SU-DHL-6 (cell line): ENCODE data around the gene PCBP1.

Experiments used
- H2AFZ ChIP-seq: fragments of 200-600 bp; sonication (generic); 2 replicates; pipeline ENCODE4 v1.6.1; 2014; ENCODE audit warnings: low read depth, mild to moderate bottlenecking, moderate library complexity, mixed read lengths, antibody characterized with exemption, low read length; ENCODE audit not compliant: severe bottlenecking
- H3F3A ChIP-seq: fragments of 200-600 bp; shearing (Covaris generic); 2 replicates; pipeline ENCODE4 v1.6.0; 2016; ENCODE audit warnings: antibody characterized with exemption, mild to moderate bottlenecking; ENCODE audit not compliant: insufficient read depth
- H3K27ac ChIP-seq: fragments of 200-600 bp; sonication (generic); 2 replicates; pipeline ENCODE4 v1.5.1; 2016; ENCODE audit warnings: low read depth, mild to moderate bottlenecking, low read length, moderate library complexity, mixed read lengths
- H3K27me3 ChIP-seq: fragments of 200-600 bp; sonication (generic), shearing (Covaris generic); 2 replicates; pipeline ENCODE4 v1.6.0; 2014; ENCODE audit warnings: mild to moderate bottlenecking, low read length
- H3K36me3 ChIP-seq: fragments of 200-600 bp; sonication (generic); 2 replicates; pipeline ENCODE4 v1.6.1; 2014; ENCODE audit warnings: mild to moderate bottlenecking, low read length, mixed read lengths
- H3K4me2 ChIP-seq: fragments of 300-600, 200-600 bp; shearing (Covaris generic), sonication (generic); 2 replicates; pipeline ENCODE4 v1.6.0; 2014; ENCODE audit warnings: low read length, low read depth, mild to moderate bottlenecking; ENCODE audit not compliant: poor library complexity, severe bottlenecking
- H3K4me3 ChIP-seq: fragments of 200-600 bp; sonication (generic); 2 replicates; pipeline ENCODE4 v1.5.1; 2014; ENCODE audit warnings: antibody characterized with exemption, low read length, mild to moderate bottlenecking, mixed read lengths; ENCODE audit not compliant: insufficient read depth, poor library complexity, severe bottlenecking
- H3K79me2 ChIP-seq: fragments of 200-600 bp; sonication (generic); 2 replicates; pipeline ENCODE4 v1.6.1; 2014; ENCODE audit warnings: mild to moderate bottlenecking, low read length, moderate library complexity; ENCODE audit not compliant: insufficient read depth
- H3K9ac ChIP-seq: fragments of 200-600 bp; sonication (generic); 2 replicates; pipeline ENCODE4 v1.7.0; 2014; ENCODE audit warnings: mild to moderate bottlenecking, low read length
- H3K9me2 ChIP-seq: fragments of 200-600 bp; sonication (generic); replicated peaks from 2 replicates; pipeline ENCODE4 v1.6.1; 2014; ENCODE audit warnings: low read length; ENCODE audit not compliant: insufficient read depth
- H3K9me3 ChIP-seq: fragments of 200-600 bp; sonication (generic); 2 replicates; pipeline ENCODE4 v1.6.1; 2014; ENCODE audit warnings: low read length, mixed read lengths; ENCODE audit not compliant: insufficient read depth
- H4K20me1 ChIP-seq: fragments of 200-600 bp; sonication (generic); 2 replicates; pipeline ENCODE4 v1.6.1; 2014; ENCODE audit warnings: low read depth, mild to moderate bottlenecking, antibody characterized with exemption, low read length, moderate library complexity, mixed read lengths
- EZH2phosphoT487 ChIP-seq: fragments of 200-600 bp; sonication (generic), shearing (Covaris generic); conservative IDR thresholded peaks from 2 replicates; pipeline ENCODE4 v1.6.1; 2018; ENCODE audit warnings: mild to moderate bottlenecking, antibody characterized with exemption, low read length, moderate library complexity, mixed read lengths
- TF ChIP-seq, protein P1 (sequence below): fragments of 200-600 bp; sonication (generic); IDR thresholded peaks from one replicate; pipeline ENCODE4 v1.5.1; 2017; ENCODE audit warnings: antibody characterized with exemption, mild to moderate bottlenecking, low read length, moderate library complexity; ENCODE audit not compliant: insufficient read depth, poor library complexity, severe bottlenecking

Gene PCBP1

GRCh38 chr2:70042246-70042645 is 45.0 kb upstream of the PCBP1 start:
- no peaks in the 10 kb centered on the region for H3K36me3 ChIP-seq
- no peaks in the 10 kb centered on the region for H3K27me3 ChIP-seq
- H3K4me2 ChIP-seq: no peak overlapping the region
- no peaks in the 10 kb centered on the region for H3K79me2 ChIP-seq
- H3K9me3 ChIP-seq: no peaks in the 10 kb centered on the region
- no peaks in the 10 kb centered on the region for H3K9me2 ChIP-seq
- no peaks in the 10 kb centered on the region for H4K20me1 ChIP-seq
- no peak overlapping the region for H3K27ac ChIP-seq
- H3K4me3 ChIP-seq: no peak overlapping the region
- no peak overlapping the region for H3K9ac ChIP-seq
- H3F3A ChIP-seq: no peaks in the 10 kb centered on the region
- no peak for TF ChIP-seq EZH2phosphoT487
- TF ChIP-seq, protein P1, sequence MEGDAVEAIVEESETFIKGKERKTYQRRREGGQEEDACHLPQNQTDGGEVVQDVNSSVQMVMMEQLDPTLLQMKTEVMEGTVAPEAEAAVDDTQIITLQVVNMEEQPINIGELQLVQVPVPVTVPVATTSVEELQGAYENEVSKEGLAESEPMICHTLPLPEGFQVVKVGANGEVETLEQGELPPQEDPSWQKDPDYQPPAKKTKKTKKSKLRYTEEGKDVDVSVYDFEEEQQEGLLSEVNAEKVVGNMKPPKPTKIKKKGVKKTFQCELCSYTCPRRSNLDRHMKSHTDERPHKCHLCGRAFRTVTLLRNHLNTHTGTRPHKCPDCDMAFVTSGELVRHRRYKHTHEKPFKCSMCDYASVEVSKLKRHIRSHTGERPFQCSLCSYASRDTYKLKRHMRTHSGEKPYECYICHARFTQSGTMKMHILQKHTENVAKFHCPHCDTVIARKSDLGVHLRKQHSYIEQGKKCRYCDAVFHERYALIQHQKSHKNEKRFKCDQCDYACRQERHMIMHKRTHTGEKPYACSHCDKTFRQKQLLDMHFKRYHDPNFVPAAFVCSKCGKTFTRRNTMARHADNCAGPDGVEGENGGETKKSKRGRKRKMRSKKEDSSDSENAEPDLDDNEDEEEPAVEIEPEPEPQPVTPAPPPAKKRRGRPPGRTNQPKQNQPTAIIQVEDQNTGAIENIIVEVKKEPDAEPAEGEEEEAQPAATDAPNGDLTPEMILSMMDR: no peak
- no peak overlapping the region for H2AFZ ChIP-seq

- H3K9ac ChIP-seq: no peak overlapping the region
- no peaks in the 10 kb centered on the region for H3K36me3 ChIP-seq
Measured at GRCh38 chr2:70043252-70043875, 43.9 kb upstream of the PCBP1 start.

DNA sequence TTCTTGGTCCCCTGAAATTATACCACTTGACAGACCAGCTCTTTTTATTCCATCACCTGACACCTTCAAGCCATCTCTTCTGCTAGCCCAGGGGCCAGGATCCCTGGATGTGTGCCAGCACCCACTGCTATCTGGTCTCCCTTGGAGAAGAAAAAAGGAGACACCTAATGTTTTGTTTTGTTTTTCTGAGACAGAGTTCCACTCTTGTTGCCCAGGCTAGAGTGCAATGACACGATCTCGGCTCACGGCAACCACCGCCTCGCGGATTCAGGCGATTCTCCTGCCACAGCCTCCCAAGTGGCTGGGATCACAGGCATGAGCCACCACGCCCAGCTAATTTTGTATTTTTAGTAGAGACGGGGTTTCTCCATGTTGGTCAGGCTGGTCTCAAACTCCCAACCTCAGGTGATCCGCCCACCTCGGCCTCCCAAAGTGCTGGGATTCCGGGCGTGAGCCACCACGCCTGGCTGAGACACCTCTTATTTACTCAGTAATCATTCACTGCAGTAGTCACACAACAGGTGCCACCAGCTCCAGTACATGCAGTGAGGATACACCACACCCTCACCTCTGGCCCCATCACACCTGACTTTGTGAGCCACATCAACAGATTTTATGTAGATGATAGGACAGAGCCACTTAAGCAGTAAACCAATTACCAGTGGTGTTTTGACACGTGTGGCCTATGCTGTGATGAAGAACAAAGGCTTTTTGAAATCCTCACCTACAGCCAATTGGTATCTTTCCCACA is 42.8 kb upstream of the PCBP1 start:
- Histone ChIP-seq H3K27ac (no peak overlapping the region), H3K4me2 (no peak overlapping the region), H3K27me3 (no peaks in the 10 kb centered on the region), H2AFZ (no peak overlapping the region), H4K20me1 (no peaks in the 10 kb centered on the region), H3K36me3 (no peaks in the 10 kb centered on the region), H3K79me2 (no peaks in the 10 kb centered on the region), H3K9me3 (no peaks in the 10 kb centered on the region), H3K9me2 (no peaks in the 10 kb centered on the region), H3K4me3 (no peak overlapping the region), H3F3A (no peaks in the 10 kb centered on the region), H3K9ac (no peak overlapping the region)
- TF ChIP-seq, protein P1: no peak
- TF ChIP-seq EZH2phosphoT487: no peak

More at GRCh38 chr2:70043252-70043875, 43.9 kb upstream of the PCBP1 start:
- TF ChIP-seq EZH2phosphoT487: no peak
- TF ChIP-seq, protein P1: no peak
- no peaks in the 10 kb centered on the region for H3F3A ChIP-seq
- H4K20me1 ChIP-seq: no peaks in the 10 kb centered on the region
- H3K4me3 ChIP-seq: no peak overlapping the region
- H3K9me2 ChIP-seq: no peaks in the 10 kb centered on the region
- no peaks in the 10 kb centered on the region for H3K79me2 ChIP-seq
- H2AFZ ChIP-seq: no peak overlapping the region
- H3K4me2 ChIP-seq: no peak overlapping the region
- no peaks in the 10 kb centered on the region for H3K9me3 ChIP-seq
- H3K27ac ChIP-seq: no peak overlapping the region
- H3K27me3 ChIP-seq: no peaks in the 10 kb centered on the region
